Lung (tissue), 12 donors: ENCODE results near the gene MIOX. TPM values are rescaled to one million over a fixed set of nuclear protein-coding genes. Genes with fewer than 3 reads are reported as not detected.

Source experiments
- ATAC-seq: fragments of 200-7000 bp; cut with Tn5 transposase; one replicate; pipeline ENCODE4 v1.9.1; 2020; ENCODE audit warnings: moderate number of reproducible peaks; ENCODE audit not compliant: insufficient read depth, low FRiP score
- DNase-seq, 3 donors: peaks; one replicate each; pipeline ENCODE4 v3.0.0-alpha.2; 2013 to 2017
- H3K27ac ChIP-seq, 2 donors: one replicate each; pipeline ENCODE4 v1.5.1; 2013; ENCODE audit warnings: mild to moderate bottlenecking in 2 of 2, moderate library complexity in 2 of 2, control low read depth in 1 of 2, inconsistent platforms in 1 of 2, low read depth in 1 of 2, low read length in 1 of 2
- H3K27me3 ChIP-seq, 3 donors: one replicate each; pipeline ENCODE4 v1.5.1; 2013; ENCODE audit warnings: low read length in 2 of 3; ENCODE audit not compliant: control insufficient read depth in 3 of 3, insufficient read depth in 3 of 3
- H3K36me3 ChIP-seq, 4 donors: one replicate each; pipeline ENCODE4 v1.5.1; 2013; ENCODE audit warnings: low read length in 4 of 4, mild to moderate bottlenecking in 1 of 4, moderate library complexity in 1 of 4; ENCODE audit not compliant: control insufficient read depth in 4 of 4, insufficient read depth in 4 of 4
- H3K4me1 ChIP-seq, 5 donors: one replicate each; pipeline ENCODE4 v1.5.1; 2013; ENCODE audit warnings: low read length in 5 of 5, mild to moderate bottlenecking in 2 of 5, moderate library complexity in 1 of 5; ENCODE audit not compliant: control insufficient read depth in 5 of 5, insufficient read depth in 5 of 5
- H3K4me3 ChIP-seq: one replicate; pipeline ENCODE4 v1.5.1; 2013; ENCODE audit warnings: mild to moderate bottlenecking, control low read depth, moderate library complexity
- H3K9ac ChIP-seq, 2 donors: one replicate each; pipeline ENCODE4 v1.5.1; 2013; ENCODE audit warnings: low read length in 2 of 2, control low read depth in 1 of 2; ENCODE audit not compliant: insufficient read depth in 1 of 2
- H3K9me3 ChIP-seq, 4 donors: one replicate each; pipeline ENCODE4 v1.5.1; 2013; ENCODE audit warnings: low read length in 3 of 4, mild to moderate bottlenecking in 1 of 4, moderate library complexity in 1 of 4; ENCODE audit not compliant: control insufficient read depth in 4 of 4, insufficient read depth in 3 of 4
- CTCF ChIP-seq: IDR thresholded peaks from 2 replicates; pipeline ENCODE4 v1.5.1; 2012; ENCODE audit warnings: mild to moderate bottlenecking; ENCODE audit errors: control extremely low read depth, extremely low read depth
- WGBS, 2 donors: extraction: QIAGEN DNeasy Blood & Tissue Kit; methylation state at CpG; one replicate each; pipeline ENCODE4 v1.1.7; 2013; 5-methylcytosine and 5-hydroxymethylcytosine counted together
- polyA plus RNA-seq, 2 donors: library from polyadenylated mRNA; stranded (reverse); fragments of 200-250 nt; gene quantifications; one replicate each; pipeline ENCODE4 v1.2.1, GENCODE V29; 2013
- total RNA-seq, 2 donors: library from RNA; depleted of rRNA in 1 of 2; stranded (reverse); fragments of >200 nt in 1 of 2; gene quantifications; one replicate each; pipeline ENCODE4 v1.2.1, GENCODE V29; 2014 to 2021
- donor health status: control.
- donor health status: control.
- donor health status: Bipolar disorder and iron deficiency.
- donor health status: healthy.
- donor health status: DM: yes; HTN: yes; CAD: no.

MIOX gene
- total and polyA plus RNA-seq, 4 donors = 0.08 TPM; not detected in 3

- TF ChIP-seq CTCF = no peak
- no peak overlapping the region for H3K4me3 ChIP-seq
- H3K27me3 ChIP-seq = no peaks in the 10 kb centered on the region
- H3K9ac ChIP-seq = no peak overlapping the region
- peaks cover 0 to 12% (median 4%) of the 10 kb centered on the region in 4 donors for H3K36me3 ChIP-seq
- DNase-seq (no peak), ATAC-seq (no peak)
- WGBS, 2 donors = 90 to 92% methylated on average over 5 of the region's 5 CpGs
- H3K9me3 ChIP-seq = no peaks in the 10 kb centered on the region
- H3K4me1 ChIP-seq = peaks cover 8 to 42% (median 10%) of the 10 kb centered on the region in 5 donors
- H3K27ac ChIP-seq = no peak overlapping the region
Observed at GRCh38 chr22:50471962-50472361, 14.7 kb upstream of the MIOX start.

- H3K9me3 ChIP-seq = no peaks in the 10 kb centered on the region
- peaks cover 8 to 42% (median 10%) of the 10 kb centered on the region in 5 donors for H3K4me1 ChIP-seq
- H3K36me3 ChIP-seq = peaks cover 0 to 2% (median 0%) of the 10 kb centered on the region in 4 donors
- no peaks in the 10 kb centered on the region for H3K27me3 ChIP-seq
- H3K27ac ChIP-seq = no peak overlapping the region
- peak overlapping the region; percentile 77 for H3K4me3 ChIP-seq
- peak overlapping the region in 1 of 2 donors; percentile 60 for H3K9ac ChIP-seq
- WGBS, 2 donors = 80 to 81% methylated on average over 6 of the region's 6 CpGs
- no peak for ATAC-seq
- TF ChIP-seq CTCF = no peak
- DNase-seq = no peak
Observed at GRCh38 chr22:50473088-50473487, 13.6 kb upstream of the MIOX start.

DNA sequence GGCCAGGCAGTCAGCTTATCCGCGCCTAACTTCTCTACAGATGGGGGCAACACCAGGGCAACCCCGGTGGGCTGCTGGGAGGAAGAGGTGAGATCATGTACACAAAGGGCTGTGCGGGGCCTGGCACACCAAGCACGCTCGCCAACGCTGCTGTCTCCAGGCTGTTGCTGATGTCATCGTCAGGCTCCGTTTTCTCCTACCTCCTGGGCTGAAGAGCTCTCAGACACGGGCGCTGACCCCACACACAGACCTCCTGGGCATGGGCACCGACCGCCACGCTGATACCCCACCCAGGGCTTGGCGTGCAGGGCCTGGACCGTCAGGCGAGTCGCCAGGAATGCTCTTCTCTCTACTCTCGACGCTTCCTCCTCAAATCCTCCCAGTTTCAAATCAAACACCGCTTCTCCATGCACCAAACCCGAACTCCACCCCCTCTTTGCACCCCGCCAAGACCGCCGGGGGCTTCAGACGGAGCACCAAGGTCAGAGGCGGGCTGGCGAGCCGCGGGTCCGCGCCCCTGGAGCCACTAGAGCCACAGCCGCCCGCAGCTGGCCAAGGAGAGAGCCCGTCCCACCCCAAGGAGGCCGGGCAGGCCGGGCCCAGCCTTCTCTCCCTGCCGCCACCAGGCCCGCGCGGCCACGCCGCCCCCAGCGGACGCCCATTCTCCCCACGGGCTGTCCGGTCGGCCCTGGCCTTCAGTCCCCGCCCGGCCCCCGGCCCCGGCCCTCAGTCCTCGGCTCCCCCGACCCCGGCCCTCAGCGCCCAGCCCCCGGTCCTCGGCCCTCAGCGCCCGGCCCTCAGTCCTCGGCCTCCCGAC lies 12.6 kb upstream of the MIOX start:
- ATAC-seq (peak; percentile 30), DNase-seq (peak; percentile 44 to 56 (median 44))
- Histone ChIP-seq H3K9ac (peak overlapping the region; percentile 37 to 60), H3K4me3 (peak overlapping the region; percentile 94), H3K27me3 (peaks cover 0 to 2% (median 0%) of the 10 kb centered on the region in 3 donors), H3K4me1 (peaks cover 8 to 42% (median 10%) of the 10 kb centered on the region in 5 donors), H3K36me3 (peaks cover 0 to 2% (median 0%) of the 10 kb centered on the region in 4 donors), H3K9me3 (no peaks in the 10 kb centered on the region), H3K27ac (peak overlapping the region in 1 of 2 donors; percentile 45)
- WGBS, 2 donors = 5 to 17% methylated on average over 41 to 62 of the region's 62 CpGs
- no peak for TF ChIP-seq CTCF
